ENCODE data around the gene NCOA1. TPM values are rescaled to one million over a fixed set of nuclear protein-coding genes. Genes with fewer than 3 reads are reported as not detected.

Gene NCOA1
- total and polyA plus RNA-seq, 2 donors (not counting 3 experiments of a cell fraction or from before 2014, with no cell fraction given) = 11.4 to 14.1 TPM

- no peak for TF ChIP-seq GATA2 (IDR thresholded peaks at IDR 0.05; ENCODE audit: insufficient read depth, insufficient read length, low read depth, low read length)
- TF ChIP-seq POLR2AphosphoS5 (IDR thresholded peaks at IDR 0.05; ENCODE audit: insufficient read depth, low read depth, low read length) = no peak
- peaks cover 0 to 4% of the 10 kb centered on the region in 2 experiments for H3K27me3 ChIP-seq (ENCODE audit: control insufficient read depth in 2 of 2, insufficient read depth in 2 of 2, low read length in 2 of 2)
- no peak for DNase-seq (ENCODE audit: low read depth, low spot score)
- ChIA-PET POLR2A (no interaction called here), CTCF (no interaction called here)
- H3K9me3 ChIP-seq (replicated peaks; ENCODE audit: control insufficient read depth, insufficient read depth, low read length) = no peaks in the 10 kb centered on the region
- H3K9ac ChIP-seq (replicated peaks; ENCODE audit: extremely low read depth, insufficient read depth, low read length) = no peak overlapping the region
- no peaks in the 10 kb centered on the region for H3K36me3 ChIP-seq (ENCODE audit: control insufficient read depth in 2 of 2, extremely low read depth in 1 of 2, insufficient read depth in 2 of 2, low read length in 2 of 2)
- no peaks in the 10 kb centered on the region for H4K20me1 ChIP-seq (replicated peaks; ENCODE audit: control insufficient read depth, extremely low read depth, insufficient read depth, low read length)
- dilution Hi-C loops (cut with MboI; ENCODE audit: extremely low pct_ligation_motif_present, low sequenced_read_pairs) = no loop called here
- no peaks in the 10 kb centered on the region for H3K79me2 ChIP-seq (ENCODE audit: control insufficient read depth, insufficient read depth, low read length)
- H3K4me3 ChIP-seq (replicated peaks in 1 of 3; ENCODE audit: insufficient read depth in 1 of 3, low read depth in 1 of 3, low read length in 3 of 3) = no peak overlapping the region
- H3K4me2 ChIP-seq (ENCODE audit: insufficient read depth, low read length) = no peak overlapping the region
- intact Hi-C loops (cut with micrococcal nuclease) = no loop called here
- no peak overlapping the region for H3K27ac ChIP-seq (ENCODE audit: insufficient read depth, low read depth, low read length)
- no peak for FAIRE-seq
- no peaks in the 10 kb centered on the region for H3K4me1 ChIP-seq (ENCODE audit: control insufficient read depth, extremely low read depth, insufficient read depth, low read length)
- H2AFZ ChIP-seq (ENCODE audit: low read depth, low read length) = no peak overlapping the region
- H3K9me1 ChIP-seq (replicated peaks; ENCODE audit: control insufficient read depth, extremely low read depth, insufficient read depth, low read length) = no peaks in the 10 kb centered on the region
- BruUV-seq (replicated peaks) = no TSS peak
These were observed 18.6 kb upstream of the NCOA1 start for GRCh38 chr2:24472416-24472815.

- H3K4me3 ChIP-seq (replicated peaks in 1 of 3; ENCODE audit: insufficient read depth in 1 of 3, low read depth in 1 of 3, low read length in 3 of 3) = no peak overlapping the region
- BruUV-seq (replicated peaks) = no TSS peak
- H3K36me3 ChIP-seq (ENCODE audit: control insufficient read depth in 2 of 2, extremely low read depth in 1 of 2, insufficient read depth in 2 of 2, low read length in 2 of 2) = no peaks in the 10 kb centered on the region
- H3K79me2 ChIP-seq (ENCODE audit: control insufficient read depth, insufficient read depth, low read length) = no peaks in the 10 kb centered on the region
- POLR2A ChIA-PET = no interaction called here
- H3K4me2 ChIP-seq (ENCODE audit: insufficient read depth, low read length) = no peak overlapping the region
- intact Hi-C loops (cut with micrococcal nuclease) (no loop called here), dilution Hi-C loops (cut with MboI; ENCODE audit: extremely low pct_ligation_motif_present, low sequenced_read_pairs) (no loop called here)
- H4K20me1 ChIP-seq (replicated peaks; ENCODE audit: control insufficient read depth, extremely low read depth, insufficient read depth, low read length) = no peaks in the 10 kb centered on the region
- no peaks in the 10 kb centered on the region for H3K4me1 ChIP-seq (ENCODE audit: control insufficient read depth, extremely low read depth, insufficient read depth, low read length)
- no peaks in the 10 kb centered on the region for H3K27me3 ChIP-seq (ENCODE audit: control insufficient read depth in 2 of 2, insufficient read depth in 2 of 2, low read length in 2 of 2)
- no peak overlapping the region for H3K27ac ChIP-seq (ENCODE audit: insufficient read depth, low read depth, low read length)
- DNase-seq (ENCODE audit: low read depth, low spot score) (no peak), FAIRE-seq (no peak)
- no peaks in the 10 kb centered on the region for H3K9me3 ChIP-seq (replicated peaks; ENCODE audit: control insufficient read depth, insufficient read depth, low read length)
- no peaks in the 10 kb centered on the region for H3K9me1 ChIP-seq (replicated peaks; ENCODE audit: control insufficient read depth, extremely low read depth, insufficient read depth, low read length)
- no peak overlapping the region for H2AFZ ChIP-seq (ENCODE audit: low read depth, low read length)
- TF ChIP-seq FOS (IDR thresholded peaks at IDR 0.05; ENCODE audit: borderline replicate concordance, insufficient read depth, low read length) = no peak
- TF ChIP-seq POLR2A (IDR thresholded peaks at IDR 0.05; ENCODE audit: low read depth, low read length) = no peak
- TF ChIP-seq JUN (IDR thresholded peaks at IDR 0.05; ENCODE audit: borderline replicate concordance, insufficient read depth, insufficient read length, low read depth) = no peak
- TF ChIP-seq MYC (IDR thresholded peaks at IDR 0.05; ENCODE audit: low read depth, low read length) = no peak
- no peak for TF ChIP-seq POLR2AphosphoS5 (IDR thresholded peaks at IDR 0.05; ENCODE audit: insufficient read depth, low read depth, low read length)
- no peak for TF ChIP-seq CTCF (IDR thresholded peaks at IDR 0.05; ENCODE audit: extremely low read depth in 1 of 2, insufficient read depth in 1 of 2, low read depth in 1 of 2, low read length in 2 of 2)
- no peak for TF ChIP-seq MAX (IDR thresholded peaks at IDR 0.05; ENCODE audit: insufficient read depth, insufficient read length)
- no peak for TF ChIP-seq GATA2 (IDR thresholded peaks at IDR 0.05; ENCODE audit: insufficient read depth, insufficient read length, low read depth, low read length)
- TF ChIP-seq EZH2 (IDR thresholded peaks at IDR 0.05; ENCODE audit: borderline replicate concordance, low read depth, low read length, severe bottlenecking) = no peak
- no peak overlapping the region for H3K9ac ChIP-seq (replicated peaks; ENCODE audit: extremely low read depth, insufficient read depth, low read length)
- CTCF ChIA-PET = no interaction called here
These were observed 17.4 kb upstream of the NCOA1 start for GRCh38 chr2:24473626-24474025.

Data from endothelial cell of umbilical vein (primary cell).